Lung microvascular endothelial cell (primary cell): ENCODE results near the gene DHRS11. TPM values are rescaled to one million over a fixed set of nuclear protein-coding genes. Genes with fewer than 3 reads are reported as not detected.

Source experiments
- DNase-seq, 2 donors: peaks; one replicate each; pipeline versions ENCODE4 v3.0.0 to v3.0.0-alpha.2; 2010; ENCODE audit warnings: low read depth in 2 of 2
- total RNA-seq: library from RNA; depleted of rRNA; stranded (reverse); fragments of >200 nt; gene quantifications from 2 replicates; pipeline ENCODE4 v1.2.1, GENCODE V29; 2014

DHRS11 gene
- total RNA-seq, 1 donor from 2014 or later, result 5.8 TPM

DNA sequence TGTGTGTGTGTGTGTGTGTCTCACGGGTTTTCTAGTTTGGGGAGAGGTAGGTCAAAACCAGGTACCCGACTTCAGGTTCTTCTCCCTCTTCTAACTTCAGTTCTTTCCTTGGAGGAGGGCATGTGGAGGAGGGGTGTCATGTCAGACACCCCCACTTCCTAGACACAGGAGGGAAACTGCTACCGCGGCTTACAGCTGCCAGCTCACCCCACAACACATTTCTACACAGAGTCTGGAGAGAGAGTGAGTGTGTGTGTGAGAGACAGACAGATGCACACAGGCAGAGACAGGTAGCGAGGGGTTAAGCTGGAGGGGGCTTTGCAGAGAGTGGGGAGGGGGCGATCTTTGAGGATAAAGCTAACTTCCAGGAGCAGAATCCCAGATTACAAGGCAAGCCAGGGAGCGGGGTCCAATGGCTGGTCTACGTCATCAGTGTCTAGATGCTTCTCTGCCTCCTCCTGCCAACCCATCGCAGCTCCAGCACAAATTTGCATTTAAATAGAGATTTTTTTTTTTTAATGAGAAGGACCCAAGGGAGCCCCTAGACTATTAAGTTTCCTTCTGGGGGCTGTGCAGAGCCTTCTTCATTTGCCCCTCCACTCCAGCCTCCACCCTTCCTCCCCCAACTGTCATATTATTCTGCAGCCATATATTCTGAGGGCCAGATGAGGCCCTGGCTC lies 58.6 kb downstream of the DHRS11 start:
- no peak for DNase-seq

Other genes with a start within 250 kb of the DHRS11 start
- gene TBC1D3H, start 203.4 kb upstream of the DHRS11 start, total RNA-seq, result not detected in 2 replicates
- 19.4 and 21.6 TPM in 2 replicates for gene ZNHIT3, start 105.2 kb upstream of the DHRS11 start, total RNA-seq
- gene MYO19, start 57.0 kb upstream of the DHRS11 start, total RNA-seq, result 28.5 and 33.3 TPM in 2 replicates
- gene PIGW, start 56.9 kb upstream of the DHRS11 start, total RNA-seq, result 5.7 and 6.5 TPM in 2 replicates
- gene GGNBP2, start 47.0 kb upstream of the DHRS11 start, total RNA-seq, result 29.0 and 37.3 TPM in 2 replicates
- 2.0 and 4.4 TPM in 2 replicates for gene MRM1, start 9.7 kb downstream of the DHRS11 start, total RNA-seq